Endothelial cell of umbilical vein (primary cell): ENCODE results near the gene ADAMTS6.

Experiments used
- CTCF ChIP-seq, 2 donors: IDR thresholded peaks; 1 replicate in 1 of 2; 2 replicates in 1 of 2; pipeline ENCODE4 v1.5.1; 2011; ENCODE audit warnings: low read length in 2 of 2, mild to moderate bottlenecking in 2 of 2, moderate library complexity in 2 of 2, control low read depth in 1 of 2, inconsistent platforms in 1 of 2, low read depth in 1 of 2; ENCODE audit not compliant: insufficient read depth in 1 of 2; ENCODE audit errors: extremely low read depth in 1 of 2
- MYC ChIP-seq: IDR thresholded peaks from one replicate; pipeline ENCODE4 v1.6.1; 2011; ENCODE audit warnings: mild to moderate bottlenecking, low read depth, low read length

- TF ChIP-seq MYC (no peak), CTCF (IDR thresholded peaks at IDR 0.05; ENCODE audit: extremely low read depth in 1 of 2, insufficient read depth in 1 of 2, low read depth in 1 of 2, low read length in 2 of 2) (no peak)
These were observed 353.5 kb downstream of the ADAMTS6 start for GRCh38 chr5:65128226-65128625.
